Activated T-cell treated with anti-CD3 and anti-CD28 coated beads, Interleukin-2, amount 50 U/mL, for 24 hours (primary cell): ENCODE measurements around the gene NSUN6.
"Not testable (repeated sequence)": the region's sequence is repeated elsewhere in the genome, so short reads cannot be mapped to it uniquely, and the experiment has no call there.

Source experiments
- DNase-seq: peaks from one replicate; pipeline ENCODE4 v3.0.0-alpha.2; 2020
- H3K27ac Mint-ChIP-seq: 2 replicates; pipeline ENCODE4 v1.8.0; 2020; ENCODE audit warnings: mild to moderate bottlenecking, mixed read lengths
- H3K27me3 Mint-ChIP-seq: 2 replicates; pipeline ENCODE4 v1.8.0; 2020; ENCODE audit warnings: mixed read lengths
- H3K36me3 Mint-ChIP-seq: 2 replicates; pipeline ENCODE4 v1.8.0; 2020; ENCODE audit warnings: low read depth, mixed read lengths
- H3K4me1 Mint-ChIP-seq: 2 replicates; pipeline ENCODE4 v1.8.0; 2020; ENCODE audit warnings: low read depth, mixed read lengths
- H3K4me3 Mint-ChIP-seq: 2 replicates; pipeline ENCODE4 v1.8.0; 2020; ENCODE audit warnings: mild to moderate bottlenecking, moderate library complexity, mixed read lengths
- H3K9me3 Mint-ChIP-seq: 2 replicates; pipeline ENCODE4 v1.8.0; 2020; ENCODE audit warnings: mixed read lengths

NSUN6 gene

DNA sequence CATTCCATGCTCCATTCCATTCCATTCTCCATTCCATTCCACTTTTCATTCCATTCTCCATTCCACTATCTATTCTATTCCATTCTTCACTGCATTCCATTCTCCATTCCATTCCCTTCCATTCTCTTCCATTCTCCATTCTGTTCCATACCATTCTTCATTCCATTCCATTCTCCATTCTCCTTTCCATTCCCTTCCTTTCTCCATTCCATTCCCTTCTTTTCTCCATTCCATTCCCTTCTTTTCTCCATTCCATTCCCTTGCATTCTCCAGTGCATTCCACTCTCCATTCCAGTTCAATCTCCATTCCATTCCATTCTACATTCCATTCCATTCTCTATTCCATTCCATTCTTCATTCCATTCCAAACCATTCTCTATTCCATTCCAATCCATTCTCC is 80.3 kb downstream of the NSUN6 start:
- Mint-ChIP-seq H3K27ac (no peak overlapping the region), H3K36me3 (peaks cover 22% of the 10 kb centered on the region), H3K4me1 (no peaks in the 10 kb centered on the region), H3K27me3 (no peaks in the 10 kb centered on the region), H3K4me3 (no peak overlapping the region), H3K9me3 (no peaks in the 10 kb centered on the region)
- no peak for DNase-seq

DNA sequence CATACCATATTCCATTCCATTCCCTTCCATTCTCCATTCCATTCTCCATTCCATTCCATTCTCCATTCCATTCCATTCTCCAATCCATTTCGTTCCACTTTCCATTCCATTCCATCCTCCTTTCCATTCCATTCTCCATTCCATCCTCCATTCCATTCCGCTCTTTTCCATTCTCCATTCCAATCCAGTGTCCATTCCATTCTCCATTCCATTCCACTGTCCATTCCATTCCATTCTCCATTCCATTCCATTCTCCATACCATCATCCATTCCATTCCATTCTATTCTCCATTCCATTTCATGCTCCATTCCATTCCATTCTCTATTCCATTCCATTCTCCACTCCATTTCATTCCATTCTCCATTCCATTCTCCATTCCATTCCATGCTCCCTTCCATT is 81.0 kb downstream of the NSUN6 start:
- not testable (repeated sequence) for H3K4me1 Mint-ChIP-seq

DNA sequence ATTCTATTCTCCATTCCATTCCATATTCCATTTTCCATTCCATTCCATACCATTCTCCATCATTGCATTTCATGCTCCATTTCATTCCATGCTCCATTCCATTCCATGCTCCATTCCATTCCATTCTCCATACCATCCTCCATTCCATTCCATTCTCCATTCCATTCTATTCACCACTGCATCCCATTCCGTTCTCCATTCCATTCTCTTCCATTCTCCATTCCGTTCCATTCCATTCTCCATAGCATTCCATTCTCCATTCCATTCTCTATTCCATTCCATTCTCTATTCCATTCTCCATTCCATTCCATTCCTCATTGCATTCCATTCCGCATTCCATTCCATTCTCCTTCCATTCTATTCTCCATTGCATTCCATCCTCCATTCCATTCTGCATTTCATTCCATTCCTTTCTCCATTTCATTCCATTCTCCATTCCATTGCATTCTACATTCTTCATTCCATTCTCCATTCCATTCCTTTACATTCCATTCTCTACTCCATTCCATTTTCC is 84.0 kb downstream of the NSUN6 start:
- H3K4me1 Mint-ChIP-seq = no peaks in the 10 kb centered on the region
- no peak overlapping the region for H3K4me3 Mint-ChIP-seq
- H3K9me3 Mint-ChIP-seq = no peaks in the 10 kb centered on the region
- no peaks in the 10 kb centered on the region for H3K27me3 Mint-ChIP-seq
- no peak overlapping the region for H3K27ac Mint-ChIP-seq
- H3K36me3 Mint-ChIP-seq = no peaks in the 10 kb centered on the region
- no peak for DNase-seq

More for the DNA sequence above, 81.0 kb downstream of the NSUN6 start:
- not testable (repeated sequence) for H3K9me3 Mint-ChIP-seq, H3K27ac Mint-ChIP-seq, H3K27me3 Mint-ChIP-seq, H3K4me3 Mint-ChIP-seq, DNase-seq
- H3K36me3 Mint-ChIP-seq = peaks cover 15% of the 10 kb centered on the region

GRCh38 chr10:18566177-18566576 is 85.2 kb downstream of the NSUN6 start:
- no peaks in the 10 kb centered on the region for H3K9me3 Mint-ChIP-seq
- no peak overlapping the region for H3K4me3 Mint-ChIP-seq
- no peak overlapping the region for H3K27ac Mint-ChIP-seq
- no peaks in the 10 kb centered on the region for H3K36me3 Mint-ChIP-seq
- no peaks in the 10 kb centered on the region for H3K4me1 Mint-ChIP-seq
- no peaks in the 10 kb centered on the region for H3K27me3 Mint-ChIP-seq
- DNase-seq = no peak

DNA sequence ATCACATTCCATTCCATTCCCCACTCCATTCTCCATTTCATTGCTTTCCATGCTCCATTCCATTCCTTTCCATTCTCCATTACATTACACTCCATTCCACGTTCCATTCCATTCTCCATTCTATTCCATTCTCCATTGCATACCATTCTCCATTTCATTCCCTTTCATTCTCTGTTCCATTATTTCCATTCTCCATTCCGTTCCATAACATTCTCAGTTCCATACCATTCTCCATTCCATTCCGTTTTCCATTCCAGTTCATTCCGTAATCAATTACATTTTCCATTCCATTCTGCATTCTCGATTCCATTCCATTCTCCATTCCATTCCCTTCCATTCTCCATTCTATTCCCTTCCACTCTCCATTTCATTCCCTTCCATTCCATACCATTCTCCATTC is 86.4 kb downstream of the NSUN6 start:
- Mint-ChIP-seq H3K36me3 (no peaks in the 10 kb centered on the region), H3K9me3 (no peaks in the 10 kb centered on the region), H3K27ac (no peak overlapping the region), H3K4me1 (no peaks in the 10 kb centered on the region), H3K4me3 (no peak overlapping the region), H3K27me3 (no peaks in the 10 kb centered on the region)
- DNase-seq = no peak

GRCh38 chr10:18563003-18563726 is 88.2 kb downstream of the NSUN6 start:
- H3K27ac Mint-ChIP-seq = no peak overlapping the region
- no peaks in the 10 kb centered on the region for H3K27me3 Mint-ChIP-seq
- no peak overlapping the region for H3K4me3 Mint-ChIP-seq
- H3K9me3 Mint-ChIP-seq = no peaks in the 10 kb centered on the region
- DNase-seq = no peak
- H3K36me3 Mint-ChIP-seq = no peaks in the 10 kb centered on the region
- H3K4me1 Mint-ChIP-seq = no peaks in the 10 kb centered on the region

DNA sequence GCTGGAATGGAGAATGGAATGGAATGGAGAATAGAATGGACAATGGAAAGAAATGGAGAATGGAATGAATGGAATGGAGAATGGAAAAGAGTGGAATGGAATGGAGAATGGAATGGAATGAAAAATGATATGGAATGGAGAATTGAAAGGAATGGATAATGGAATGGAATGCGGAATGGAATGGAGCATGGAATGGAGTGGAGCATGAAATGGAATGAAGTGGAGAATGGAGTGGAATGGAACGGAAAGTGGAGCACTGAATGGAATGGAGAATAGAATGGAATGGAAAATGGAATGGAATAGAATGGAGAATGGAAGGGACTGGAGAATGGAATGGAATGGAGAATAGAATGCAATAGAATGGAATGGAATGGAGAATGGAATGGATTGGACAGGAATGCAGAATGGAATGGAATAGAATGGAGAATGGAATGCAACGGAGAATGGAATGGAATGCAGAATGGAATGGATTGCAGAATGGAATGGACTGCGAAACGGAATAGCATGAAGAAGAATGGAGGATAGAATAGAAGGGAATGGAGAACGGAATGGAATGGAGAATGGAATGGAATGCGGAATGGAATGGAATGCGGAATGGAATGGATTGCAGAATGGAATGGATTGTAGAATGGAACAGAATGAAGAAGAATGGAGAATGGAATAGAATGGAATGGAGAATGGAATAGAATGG is 89.4 kb downstream of the NSUN6 start:
- Mint-ChIP-seq H3K27ac (no peak overlapping the region), H3K27me3 (no peaks in the 10 kb centered on the region), H3K4me1 (no peaks in the 10 kb centered on the region), H3K4me3 (no peak overlapping the region), H3K9me3 (no peaks in the 10 kb centered on the region), H3K36me3 (no peaks in the 10 kb centered on the region)
- no peak for DNase-seq

DNA sequence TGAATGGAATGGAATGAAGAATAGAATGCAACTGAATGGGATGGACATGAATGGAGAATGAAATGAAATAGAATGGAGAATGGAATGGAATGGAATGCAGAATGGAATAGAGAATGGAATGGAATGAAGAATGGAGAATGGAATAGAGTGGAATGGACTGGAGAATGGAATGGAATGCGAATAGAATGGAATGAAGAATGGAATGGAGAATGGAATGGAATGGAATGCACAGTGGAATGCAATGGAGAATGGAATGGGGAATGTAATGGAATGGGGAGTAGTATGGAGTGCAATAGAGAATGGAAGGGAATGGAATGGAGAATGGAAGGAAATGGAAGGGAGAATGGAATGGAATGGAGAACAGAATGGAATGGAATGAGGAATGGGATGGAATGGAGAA is 93.4 kb downstream of the NSUN6 start:
- DNase-seq = no peak
- no peaks in the 10 kb centered on the region for H3K36me3 Mint-ChIP-seq
- H3K4me1 Mint-ChIP-seq = no peaks in the 10 kb centered on the region
- no peaks in the 10 kb centered on the region for H3K9me3 Mint-ChIP-seq
- no peaks in the 10 kb centered on the region for H3K27me3 Mint-ChIP-seq
- no peak overlapping the region for H3K27ac Mint-ChIP-seq
- no peak overlapping the region for H3K4me3 Mint-ChIP-seq

GRCh38 chr10:18556522-18557147 is 94.8 kb downstream of the NSUN6 start:
- DNase-seq = no peak
- Mint-ChIP-seq H3K4me1 (no peaks in the 10 kb centered on the region), H3K36me3 (no peaks in the 10 kb centered on the region), H3K27me3 (no peaks in the 10 kb centered on the region), H3K27ac (no peak overlapping the region), H3K4me3 (no peak overlapping the region), H3K9me3 (no peaks in the 10 kb centered on the region)

- no peak for DNase-seq
- no peaks in the 10 kb centered on the region for H3K4me1 Mint-ChIP-seq
- no peak overlapping the region for H3K27ac Mint-ChIP-seq
- peaks cover 10% of the 10 kb centered on the region for H3K36me3 Mint-ChIP-seq
- H3K27me3 Mint-ChIP-seq = no peaks in the 10 kb centered on the region
- no peak overlapping the region for H3K4me3 Mint-ChIP-seq
- no peaks in the 10 kb centered on the region for H3K9me3 Mint-ChIP-seq
Observed at GRCh38 chr10:18554479-18554878, 96.9 kb downstream of the NSUN6 start.

DNA sequence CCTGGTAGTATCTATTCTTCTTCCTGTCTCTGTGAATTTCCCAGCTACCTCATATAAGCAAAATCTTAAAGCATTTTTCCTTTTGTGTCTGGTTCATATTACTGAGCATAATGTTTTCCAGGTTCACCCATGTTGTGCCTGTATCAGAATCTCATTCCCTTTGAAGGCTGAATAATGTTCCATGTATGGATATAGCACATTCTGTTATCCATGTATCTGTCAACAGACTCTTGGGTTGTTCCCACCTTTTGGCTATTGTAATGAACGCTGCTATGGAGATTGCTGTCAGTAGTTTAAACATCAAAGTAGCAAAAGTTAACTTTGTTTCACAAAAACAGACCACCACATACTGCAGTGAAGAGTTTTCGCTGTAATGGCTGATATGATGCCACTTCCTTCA is 99.9 kb downstream of the NSUN6 start:
- DNase-seq = no peak
- H3K27me3 Mint-ChIP-seq = no peaks in the 10 kb centered on the region
- H3K36me3 Mint-ChIP-seq = peaks cover 37% of the 10 kb centered on the region
- H3K9me3 Mint-ChIP-seq = no peaks in the 10 kb centered on the region
- no peak overlapping the region for H3K4me3 Mint-ChIP-seq
- no peaks in the 10 kb centered on the region for H3K4me1 Mint-ChIP-seq
- no peak overlapping the region for H3K27ac Mint-ChIP-seq

DNA sequence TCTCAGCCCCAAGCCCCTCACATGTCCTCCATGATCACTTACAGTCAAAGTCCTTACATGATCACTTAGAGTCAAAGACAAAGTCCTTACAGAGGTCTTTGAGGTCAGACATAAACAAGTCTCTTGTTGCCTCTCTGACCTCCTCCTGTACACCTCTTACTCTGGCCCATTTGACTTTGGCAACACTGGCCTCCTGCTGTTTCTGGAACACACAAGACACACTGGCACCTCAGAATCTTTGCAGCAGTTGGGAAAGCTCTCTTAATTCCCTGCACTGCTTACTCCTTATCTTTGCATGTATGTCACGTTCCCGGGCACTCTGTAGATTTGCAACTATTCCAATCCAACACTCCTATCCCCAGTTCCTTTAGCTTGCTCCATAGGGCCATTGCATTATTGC is 102.3 kb downstream of the NSUN6 start:
- Mint-ChIP-seq H3K27me3 (no peaks in the 10 kb centered on the region), H3K4me1 (no peaks in the 10 kb centered on the region), H3K9me3 (no peaks in the 10 kb centered on the region), H3K27ac (no peak overlapping the region), H3K4me3 (no peak overlapping the region), H3K36me3 (peaks cover 59% of the 10 kb centered on the region)
- no peak for DNase-seq

GRCh38 chr10:18545621-18546305 is 105.6 kb downstream of the NSUN6 start:
- no peak overlapping the region for H3K27ac Mint-ChIP-seq
- no peaks in the 10 kb centered on the region for H3K9me3 Mint-ChIP-seq
- H3K4me1 Mint-ChIP-seq = no peaks in the 10 kb centered on the region
- no peak for DNase-seq
- no peaks in the 10 kb centered on the region for H3K27me3 Mint-ChIP-seq
- H3K36me3 Mint-ChIP-seq = peaks cover 87% of the 10 kb centered on the region
- no peak overlapping the region for H3K4me3 Mint-ChIP-seq

GRCh38 chr10:18542832-18543231 is 108.6 kb downstream of the NSUN6 start:
- Mint-ChIP-seq H3K36me3 (peaks cover 87% of the 10 kb centered on the region), H3K27ac (no peak overlapping the region), H3K9me3 (no peaks in the 10 kb centered on the region), H3K4me3 (no peak overlapping the region), H3K27me3 (no peaks in the 10 kb centered on the region), H3K4me1 (no peaks in the 10 kb centered on the region)
- DNase-seq = no peak
